NCI-H446 treated with DMSO at 0.1 percent for 48 hours (cell line): ENCODE results near the gene EXOC2.

Source experiments
- DNase-seq: peaks from one replicate; lab custom pipeline; 2025; lab: John Stamatoyannopoulos, UW

Gene EXOC2

DNA sequence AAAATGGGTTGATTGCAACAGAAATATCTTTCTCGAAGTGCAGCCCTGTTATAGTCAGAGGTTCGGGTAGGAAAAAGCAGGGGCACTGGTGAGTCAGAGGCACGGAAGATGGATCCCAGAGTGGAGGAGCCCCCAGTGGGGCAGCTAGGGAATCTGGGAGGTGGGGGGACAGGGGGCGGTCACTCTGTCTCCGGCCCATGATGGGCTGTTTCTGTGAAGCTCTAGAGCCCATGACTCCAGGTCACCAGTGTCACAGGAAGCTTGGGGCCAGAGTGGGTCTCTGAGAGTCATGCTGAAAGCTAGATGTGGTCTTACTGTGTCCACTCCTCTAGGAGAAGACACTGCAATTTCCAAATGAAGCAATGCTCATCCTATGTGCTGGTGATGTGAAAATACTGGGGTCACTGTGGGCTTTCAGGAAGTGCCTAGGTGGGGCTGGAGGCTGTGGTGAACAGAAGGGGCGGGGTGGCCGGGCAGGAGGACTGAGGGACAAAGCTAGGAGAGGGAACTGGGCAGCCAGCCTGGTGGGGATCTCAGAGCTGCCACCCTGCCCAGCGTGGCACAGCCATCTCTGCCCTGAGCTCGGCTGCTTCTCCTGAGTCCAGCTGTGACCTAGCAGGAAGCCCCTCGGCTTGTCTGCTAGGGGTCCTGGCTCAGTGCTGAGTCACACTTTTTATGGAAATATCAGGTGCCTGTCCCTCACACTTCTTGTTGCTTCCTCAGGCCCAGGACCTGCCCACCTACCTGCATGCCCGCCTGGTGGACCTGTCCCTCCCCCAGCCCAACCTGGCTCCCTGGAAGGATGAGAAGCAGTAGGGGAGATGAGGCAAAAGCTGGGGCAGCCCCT is 247.1 kb downstream of the EXOC2 start:
- DNase-seq, result no peak

DNA sequence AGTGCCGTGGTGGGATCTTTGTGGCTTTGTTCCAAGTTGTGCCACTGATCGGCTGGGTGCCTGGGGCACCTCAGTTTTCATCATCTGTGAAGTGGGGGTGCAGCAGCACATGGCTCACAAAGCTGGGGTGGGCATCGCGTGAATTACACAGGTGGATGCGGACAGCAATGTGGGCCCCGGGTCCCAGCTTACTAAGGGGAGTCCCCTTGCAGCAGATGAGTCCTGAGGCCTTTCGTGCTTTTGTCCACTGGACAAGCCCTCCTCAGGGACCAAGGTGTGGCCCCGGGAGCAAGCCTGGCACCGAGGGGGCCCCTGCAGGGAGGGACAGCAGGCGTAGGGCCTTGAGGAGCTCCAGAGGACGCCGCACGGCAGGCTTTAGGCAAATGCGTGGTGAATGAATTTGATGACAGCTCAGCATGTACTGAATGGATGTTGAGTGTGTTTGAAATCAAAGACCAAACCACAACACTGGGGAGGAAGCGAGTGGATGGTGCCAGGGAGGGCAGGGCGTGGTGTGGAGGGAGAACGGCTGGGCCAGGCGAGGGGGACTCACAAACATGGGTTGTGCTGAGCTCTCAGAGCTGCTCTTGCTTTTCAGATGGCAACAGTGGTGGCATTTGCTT is 248.2 kb downstream of the EXOC2 start:
- DNase-seq, result no peak

DNA sequence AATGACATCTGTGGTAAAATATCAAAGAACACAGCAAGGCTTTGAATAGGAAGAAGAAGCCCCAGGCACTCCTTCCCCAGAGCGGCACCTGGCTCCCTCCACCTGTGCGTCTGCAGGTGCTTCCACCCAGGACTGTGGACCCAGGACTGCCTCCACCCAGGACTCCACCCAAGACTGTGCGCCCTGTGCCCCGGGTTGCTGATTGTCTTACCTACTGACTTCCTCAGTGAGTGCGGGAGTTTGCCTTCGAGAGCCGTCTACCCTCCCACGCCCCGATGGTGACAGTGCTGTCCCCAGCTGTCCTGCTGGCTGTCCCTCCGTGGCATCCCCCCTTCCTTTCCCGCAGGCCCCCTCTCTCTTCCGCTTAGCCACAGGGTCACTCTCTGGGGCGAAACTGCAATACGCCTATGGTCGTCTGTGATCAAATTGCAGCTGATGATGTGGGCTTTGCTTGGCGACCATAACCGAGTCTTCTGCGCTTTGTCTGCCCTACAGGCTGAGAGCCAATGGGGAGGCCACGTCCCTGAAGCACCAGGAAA is 249.2 kb downstream of the EXOC2 start:
- DNase-seq, result no peak

DNA sequence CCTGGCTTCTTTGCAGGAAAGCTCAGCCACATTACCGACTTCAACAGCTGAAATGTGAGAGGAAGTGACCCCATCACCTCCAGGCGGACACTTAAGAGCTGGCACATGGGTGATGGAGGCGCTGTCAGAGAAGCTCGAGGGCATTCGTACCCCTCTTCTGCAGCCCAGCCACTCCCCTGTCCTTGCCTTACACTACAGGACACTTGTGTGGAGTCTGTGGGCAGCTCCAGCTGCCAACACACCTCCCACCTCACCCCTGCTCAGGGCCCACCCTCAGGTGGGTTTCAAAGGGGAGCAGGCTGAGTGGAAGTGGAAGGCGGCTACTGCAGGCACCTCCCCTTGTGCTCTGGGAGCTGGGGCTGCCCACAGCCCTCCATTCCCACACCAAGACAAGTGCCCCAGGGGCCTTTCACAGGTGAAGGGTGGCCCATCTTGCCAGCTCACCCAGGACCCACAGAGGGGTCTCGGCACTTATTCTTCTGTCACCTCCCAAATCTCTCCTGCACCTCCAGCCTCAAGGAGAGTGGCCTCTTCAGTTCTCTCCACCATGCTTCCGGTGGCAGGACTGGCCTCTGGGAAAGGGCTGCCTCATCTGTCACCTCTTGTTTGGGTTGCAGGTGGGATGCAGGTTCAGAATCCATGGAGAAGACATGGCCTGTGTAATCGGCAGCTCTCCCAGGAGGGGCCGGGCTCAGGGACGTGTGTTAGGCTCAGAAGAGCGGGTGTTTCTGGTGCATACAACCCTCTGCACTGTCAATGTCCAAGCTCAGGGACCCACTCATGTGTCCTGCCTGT is 251.6 kb downstream of the EXOC2 start:
- no peak for DNase-seq

GRCh38 chr6:439641-440167 is 253.2 kb downstream of the EXOC2 start:
- no peak for DNase-seq

DNA sequence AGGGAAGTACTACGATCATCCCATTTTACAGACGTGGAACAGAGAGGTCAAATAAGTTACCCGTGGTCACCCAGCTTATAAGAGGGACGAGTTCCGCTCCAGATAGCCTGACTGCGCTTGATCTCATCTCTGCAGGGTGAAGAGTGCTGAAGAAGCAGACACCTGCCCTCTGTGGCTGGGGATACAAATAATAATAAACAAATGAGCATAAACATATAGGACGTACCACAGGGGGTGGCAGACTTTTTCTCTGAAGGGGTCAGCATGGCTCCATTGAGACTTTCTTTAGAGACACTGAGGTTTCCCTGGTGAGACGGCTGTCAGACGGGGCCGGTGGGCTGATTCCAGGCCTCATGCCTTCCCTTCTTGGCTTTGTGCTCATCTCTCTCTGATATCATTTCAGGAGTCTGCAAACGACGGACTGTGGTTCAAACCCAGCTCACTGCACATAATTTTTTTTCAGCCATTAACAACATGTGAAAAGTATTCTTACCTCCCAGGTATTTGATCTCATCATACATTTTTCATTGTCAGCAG is 254.2 kb downstream of the EXOC2 start:
- DNase-seq, result no peak

GRCh38 chr6:437037-437392 is 255.9 kb downstream of the EXOC2 start:
- DNase-seq, result no peak

DNA sequence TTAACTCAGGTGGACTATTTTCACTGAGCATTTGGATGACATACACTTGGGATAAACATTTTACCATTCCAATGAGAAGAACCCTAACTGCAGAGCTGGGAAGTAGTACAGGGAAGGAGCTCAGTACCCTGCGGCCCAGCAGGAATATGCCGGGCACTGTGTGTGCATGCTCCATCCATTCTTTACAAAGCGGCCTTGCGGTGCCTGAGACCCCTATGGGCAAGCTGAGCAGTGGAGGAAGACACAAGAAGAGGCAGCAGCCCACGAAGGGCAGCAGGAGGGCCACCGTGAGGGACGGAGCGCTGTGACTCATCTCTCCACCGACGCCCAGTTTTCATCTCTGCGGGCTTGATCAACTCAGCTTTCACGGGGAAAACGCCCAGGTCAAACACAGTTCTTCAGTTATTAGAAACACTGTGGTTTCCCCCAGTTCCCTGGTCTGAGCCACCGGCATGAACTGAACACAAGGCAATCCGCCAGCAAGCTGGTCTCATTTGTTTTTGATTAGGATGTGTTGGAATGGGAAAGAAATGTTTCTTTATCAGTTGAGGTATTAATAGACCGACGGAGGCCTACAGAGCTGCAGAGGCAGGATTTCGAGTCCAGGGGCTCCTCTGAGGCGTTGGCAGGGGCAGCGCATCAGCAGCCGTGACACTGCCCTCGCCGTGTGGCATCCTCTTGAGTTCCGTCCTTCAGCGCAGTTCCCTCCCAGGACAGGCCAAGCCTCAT is 256.5 kb downstream of the EXOC2 start:
- no peak for DNase-seq

DNA sequence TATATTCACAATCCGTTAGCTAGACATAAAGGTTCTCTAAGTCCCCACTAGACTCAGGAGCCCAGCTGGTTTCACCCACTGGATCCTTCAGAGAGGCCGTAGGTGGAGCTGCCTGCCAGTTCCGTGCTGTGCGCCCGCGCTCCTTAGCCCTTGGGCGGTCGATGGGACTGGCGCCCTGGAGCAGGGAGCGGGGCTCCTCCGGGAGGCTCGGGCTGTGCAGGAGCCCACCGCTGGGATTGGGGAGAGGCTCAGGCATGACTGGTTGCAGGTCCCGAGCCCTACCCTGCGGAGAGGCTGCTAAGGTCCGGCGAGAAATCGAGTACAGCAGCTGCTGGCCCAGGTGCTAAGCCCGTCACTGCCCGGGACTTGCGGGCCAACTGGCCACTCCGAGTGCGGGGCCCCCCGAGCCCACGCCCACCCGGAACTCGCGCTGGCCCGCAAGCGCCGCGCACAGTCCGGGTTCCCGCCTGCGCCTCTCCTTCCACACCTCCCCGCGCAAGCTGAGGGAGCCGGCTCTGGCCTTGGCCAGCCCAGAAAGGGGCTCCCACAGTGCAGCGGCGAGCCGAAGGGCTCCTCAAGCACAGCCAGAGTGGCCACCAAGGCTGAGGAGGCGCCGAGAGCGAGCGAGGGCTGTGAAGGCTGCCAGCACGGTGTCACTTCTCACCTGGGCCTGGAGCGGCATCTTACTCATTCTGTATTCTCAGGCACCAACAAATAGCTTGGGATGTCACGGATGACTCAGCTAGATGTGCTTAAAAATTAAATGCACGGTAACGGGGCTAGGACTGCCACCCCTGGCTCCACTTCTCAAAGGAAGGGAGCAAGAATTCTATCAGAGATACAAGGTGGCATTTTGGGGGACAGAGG is 257.3 kb downstream of the EXOC2 start:
- no peak for DNase-seq
